A673 (cell line): ENCODE measurements around the gene RNH1.

Experiments
- EZH2 ChIP-seq: fragments of 200-600 bp; sonication (generic); IDR thresholded peaks from 2 replicates; pipeline ENCODE4 v1.6.1; 2017; ENCODE audit warnings: borderline replicate concordance, low read depth, mild to moderate bottlenecking, mixed read lengths, antibody characterized with exemption, low read length; ENCODE audit not compliant: poor library complexity, severe bottlenecking
- TF ChIP-seq, protein P1 (sequence below): fragments of 300-800, 200-600 bp; sonication (generic); conservative IDR thresholded peaks from 2 replicates; pipeline ENCODE4 v1.5.1; 2017; ENCODE audit warnings: low read depth, mild to moderate bottlenecking, antibody characterized with exemption, low read length, moderate library complexity, mixed read lengths

DNA sequence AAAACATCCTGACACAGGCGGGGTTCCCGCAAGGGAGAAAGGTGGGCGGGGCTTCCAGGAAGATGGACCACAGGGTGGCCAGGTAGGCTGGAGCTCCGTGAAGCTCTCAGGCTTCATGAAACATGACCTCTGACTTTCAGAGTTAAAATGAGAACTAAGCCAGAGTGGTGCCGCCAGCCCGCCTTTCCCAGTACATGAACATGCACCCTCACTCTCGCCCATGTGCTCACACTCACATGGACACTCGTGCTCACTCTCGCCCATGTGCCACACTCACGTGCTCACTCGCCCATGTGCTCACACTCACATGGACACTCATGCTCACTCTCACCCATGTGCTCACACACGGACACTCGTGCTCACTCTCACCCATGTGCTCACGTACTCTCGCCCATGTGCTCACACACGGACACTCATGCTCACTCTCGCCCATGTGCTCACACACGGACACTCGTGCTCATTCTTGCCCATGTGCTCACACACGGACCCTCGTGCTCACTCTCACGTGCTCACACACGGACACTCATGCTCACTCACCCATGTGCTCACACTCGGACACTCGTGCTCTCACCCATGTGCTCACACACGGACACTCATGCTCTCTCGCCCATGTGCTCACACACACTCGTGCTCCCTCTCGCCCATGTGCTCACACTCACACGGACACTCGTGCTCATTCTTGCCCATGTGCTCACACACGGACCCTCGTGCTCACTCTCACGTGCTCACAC, 10.0 kb downstream of the RNH1 start:
- no peak for TF ChIP-seq EZH2
- TF ChIP-seq, protein P1, sequence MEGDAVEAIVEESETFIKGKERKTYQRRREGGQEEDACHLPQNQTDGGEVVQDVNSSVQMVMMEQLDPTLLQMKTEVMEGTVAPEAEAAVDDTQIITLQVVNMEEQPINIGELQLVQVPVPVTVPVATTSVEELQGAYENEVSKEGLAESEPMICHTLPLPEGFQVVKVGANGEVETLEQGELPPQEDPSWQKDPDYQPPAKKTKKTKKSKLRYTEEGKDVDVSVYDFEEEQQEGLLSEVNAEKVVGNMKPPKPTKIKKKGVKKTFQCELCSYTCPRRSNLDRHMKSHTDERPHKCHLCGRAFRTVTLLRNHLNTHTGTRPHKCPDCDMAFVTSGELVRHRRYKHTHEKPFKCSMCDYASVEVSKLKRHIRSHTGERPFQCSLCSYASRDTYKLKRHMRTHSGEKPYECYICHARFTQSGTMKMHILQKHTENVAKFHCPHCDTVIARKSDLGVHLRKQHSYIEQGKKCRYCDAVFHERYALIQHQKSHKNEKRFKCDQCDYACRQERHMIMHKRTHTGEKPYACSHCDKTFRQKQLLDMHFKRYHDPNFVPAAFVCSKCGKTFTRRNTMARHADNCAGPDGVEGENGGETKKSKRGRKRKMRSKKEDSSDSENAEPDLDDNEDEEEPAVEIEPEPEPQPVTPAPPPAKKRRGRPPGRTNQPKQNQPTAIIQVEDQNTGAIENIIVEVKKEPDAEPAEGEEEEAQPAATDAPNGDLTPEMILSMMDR: no peak
